ENCODE results near the gene KAT6B. TPM values are rescaled to one million over a fixed set of nuclear protein-coding genes. Genes with fewer than 3 reads are reported as not detected.

The KAT6B gene
- total RNA-seq, 1 donor from 2014 or later = 59.2 TPM

- no peak overlapping the region for H3K27ac ChIP-seq
- H3K4me3 ChIP-seq = no peak overlapping the region
- no peaks in the 10 kb centered on the region for H3K27me3 ChIP-seq
- DNase-seq (ENCODE audit: extremely low spot score in 2 of 2) = no peak
- H3K36me3 ChIP-seq = peaks cover 0 to 2% of the 10 kb centered on the region in 2 donors
- TF ChIP-seq POLR2AphosphoS5 (IDR thresholded peaks at IDR 0.05; ENCODE audit: insufficient read depth in 1 of 2, low read depth in 1 of 2) (no peak), POLR2A (IDR thresholded peaks at IDR 0.05) (no peak), CTCF (IDR thresholded peaks at IDR 0.05) (no peak)
- H3K9me3 ChIP-seq = no peaks in the 10 kb centered on the region
- peaks cover 35% of the 10 kb centered on the region for H3K4me1 ChIP-seq
- intact Hi-C loops (cut with DNase I) = no loop called here
These were observed 143.1 kb downstream of the KAT6B start for GRCh38 chr10:74969530-74969929.

GRCh38 chr10:74973741-74974392 lies 147.5 kb downstream of the KAT6B start:
- TF ChIP-seq POLR2A (IDR thresholded peaks at IDR 0.05) = no peak
- no peak for TF ChIP-seq CTCF (IDR thresholded peaks at IDR 0.05)
- no peak for TF ChIP-seq POLR2AphosphoS5 (IDR thresholded peaks at IDR 0.05; ENCODE audit: insufficient read depth in 1 of 2, low read depth in 1 of 2)
- Histone ChIP-seq H3K4me3 (no peak overlapping the region), H3K4me1 (peaks cover 35% of the 10 kb centered on the region), H3K27ac (no peak overlapping the region), H3K27me3 (no peaks in the 10 kb centered on the region), H3K9me3 (no peaks in the 10 kb centered on the region), H3K36me3 (peaks cover 4 to 16% of the 10 kb centered on the region in 2 donors)
- no peak for DNase-seq (ENCODE audit: extremely low spot score in 2 of 2)
- intact Hi-C loops (cut with DNase I) = no loop called here

- intact Hi-C loops (cut with DNase I) = no loop called here
- no peaks in the 10 kb centered on the region for H3K27me3 ChIP-seq
- peaks cover 28% of the 10 kb centered on the region for H3K4me1 ChIP-seq
- H3K4me3 ChIP-seq = no peak overlapping the region
- H3K9me3 ChIP-seq = no peaks in the 10 kb centered on the region
- peaks cover 4 to 16% of the 10 kb centered on the region in 2 donors for H3K36me3 ChIP-seq
- TF ChIP-seq POLR2A (IDR thresholded peaks at IDR 0.05) (no peak), CTCF (IDR thresholded peaks at IDR 0.05) (no peak), POLR2AphosphoS5 (IDR thresholded peaks at IDR 0.05; ENCODE audit: insufficient read depth in 1 of 2, low read depth in 1 of 2) (no peak)
- no peak overlapping the region for H3K27ac ChIP-seq
- no peak for DNase-seq (ENCODE audit: extremely low spot score in 2 of 2)
These were observed 149.4 kb downstream of the KAT6B start for GRCh38 chr10:74975758-74976157.

- no peak for DNase-seq (ENCODE audit: extremely low spot score in 2 of 2)
- peaks cover 4 to 16% of the 10 kb centered on the region in 2 donors for H3K36me3 ChIP-seq
- H3K27me3 ChIP-seq = no peaks in the 10 kb centered on the region
- TF ChIP-seq POLR2AphosphoS5 (IDR thresholded peaks at IDR 0.05; ENCODE audit: insufficient read depth in 1 of 2, low read depth in 1 of 2) (no peak), CTCF (IDR thresholded peaks at IDR 0.05) (no peak), POLR2A (IDR thresholded peaks at IDR 0.05) (no peak)
- H3K4me3 ChIP-seq = no peak overlapping the region
- intact Hi-C loops (cut with DNase I) = no loop called here
- H3K4me1 ChIP-seq = peaks cover 28% of the 10 kb centered on the region
- H3K27ac ChIP-seq = no peak overlapping the region
- H3K9me3 ChIP-seq = no peaks in the 10 kb centered on the region
These were observed 150.2 kb downstream of the KAT6B start for GRCh38 chr10:74976565-74976964.

GRCh38 chr10:74977072-74977471 lies 150.7 kb downstream of the KAT6B start:
- no peak for TF ChIP-seq POLR2A (IDR thresholded peaks at IDR 0.05)
- TF ChIP-seq POLR2AphosphoS5 (IDR thresholded peaks at IDR 0.05; ENCODE audit: insufficient read depth in 1 of 2, low read depth in 1 of 2) = no peak
- no peak for TF ChIP-seq CTCF (IDR thresholded peaks at IDR 0.05)
- H3K9me3 ChIP-seq = no peaks in the 10 kb centered on the region
- no peak for DNase-seq (ENCODE audit: extremely low spot score in 2 of 2)
- H3K4me3 ChIP-seq = no peak overlapping the region
- intact Hi-C loops (cut with DNase I) = no loop called here
- no peak overlapping the region for H3K27ac ChIP-seq
- H3K4me1 ChIP-seq = peaks cover 28% of the 10 kb centered on the region
- peaks cover 4 to 17% of the 10 kb centered on the region in 2 donors for H3K36me3 ChIP-seq
- H3K27me3 ChIP-seq = no peaks in the 10 kb centered on the region

All from vagina (tissue), 2 donors.